COLO829 (cell line): ENCODE data around the gene ZNF319.

ENCODE experiments used
- DNase-seq: peaks from one replicate; pipeline ENCODE4 v3.0.0; 2012; ENCODE audit warnings: low spot score

ZNF319 gene

GRCh38 chr16:58037365-58038057, 37.0 kb upstream of the ZNF319 start:
- DNase-seq = no peak

- no peak for DNase-seq
These were observed 36.5 kb upstream of the ZNF319 start for GRCh38 chr16:58036943-58037342.

- no peak for DNase-seq
These were observed 35.1 kb upstream of the ZNF319 start for GRCh38 chr16:58035356-58036170.

GRCh38 chr16:58034774-58035173, 34.3 kb upstream of the ZNF319 start:
- DNase-seq = no peak

GRCh38 chr16:58034128-58034685, 33.7 kb upstream of the ZNF319 start:
- no peak for DNase-seq

- DNase-seq = no peak
These were observed 32.3 kb upstream of the ZNF319 start for GRCh38 chr16:58032710-58033293.

GRCh38 chr16:58031016-58031800, 30.7 kb upstream of the ZNF319 start:
- DNase-seq = no peak

GRCh38 chr16:58030136-58030840, 29.8 kb upstream of the ZNF319 start:
- no peak for DNase-seq

GRCh38 chr16:58029410-58029809, 28.9 kb upstream of the ZNF319 start:
- no peak for DNase-seq

GRCh38 chr16:58028541-58029070, 28.1 kb upstream of the ZNF319 start:
- DNase-seq = no peak

GRCh38 chr16:58027916-58028455, 27.5 kb upstream of the ZNF319 start:
- no peak for DNase-seq

GRCh38 chr16:58027161-58027915, 26.9 kb upstream of the ZNF319 start:
- no peak for DNase-seq

GRCh38 chr16:58026705-58027160, 26.3 kb upstream of the ZNF319 start:
- no peak for DNase-seq

- no peak for DNase-seq
These were observed 25.8 kb upstream of the ZNF319 start for GRCh38 chr16:58026139-58026704.

- DNase-seq = no peak
These were observed 25.1 kb upstream of the ZNF319 start, which contains the start of gene MMP15 for GRCh38 chr16:58025351-58026138. Gene MMP15, plus strand, starts transcription at chr16:58025754. Its CDS starts 597 bp downstream, at chr16:58026351.

- no peak for DNase-seq
These were observed 24.2 kb upstream of the ZNF319 start for GRCh38 chr16:58024486-58025350.

GRCh38 chr16:58022601-58023371, 22.3 kb upstream of the ZNF319 start:
- no peak for DNase-seq
